ENCODE measurements around the gene MPC2. TPM values are rescaled to one million over a fixed set of nuclear protein-coding genes. Genes with fewer than 3 reads are reported as not detected.
A peak's percentile ranks its signal among the peaks of the same experiment; 100 is the strongest.

MPC2 gene
- polyA plus RNA-seq, 3 donors: 14.2 to 70.3 (median 59.4) TPM

GRCh38 chr1:167950569-167950968, 13.7 kb upstream of the MPC2 start:
- Histone ChIP-seq H3K9me3 (replicated peaks in 1 of 2; ENCODE audit: control insufficient read depth in 1 of 2, insufficient read depth in 1 of 2, low read length in 2 of 2) (peaks cover 0 to under 1% of the 10 kb centered on the region in 2 donors), H3K4me1 (ENCODE audit: control insufficient read depth in 1 of 2, insufficient read depth in 2 of 2, low read length in 2 of 2) (no peaks in the 10 kb centered on the region), H3K36me3 (replicated peaks in 1 of 2; ENCODE audit: control insufficient read depth in 1 of 2, insufficient read depth in 2 of 2, low read length in 2 of 2) (peaks cover 28 to 41% of the 10 kb centered on the region in 2 donors), H2AFZ (ENCODE audit: insufficient read depth, low read depth, low read length, poor library complexity, severe bottlenecking) (no peak overlapping the region), H3K4me3 (replicated peaks in 1 of 3; ENCODE audit: low read depth in 2 of 3, low read length in 3 of 3) (no peak overlapping the region), H3K27me3 (ENCODE audit: control insufficient read depth in 2 of 2, insufficient read depth in 2 of 2, low read length in 2 of 2) (no peaks in the 10 kb centered on the region), H3K4me2 (replicated peaks; ENCODE audit: extremely low read depth, low read length, poor library complexity, severe bottlenecking) (no peak overlapping the region), H3K27ac (ENCODE audit: low read depth in 1 of 2, low read length in 2 of 2) (peak overlapping the region in 1 of 2 donors; percentile 4), H4K20me1 (ENCODE audit: insufficient read depth, low read length) (peaks cover 38% of the 10 kb centered on the region), H3K79me2 (ENCODE audit: insufficient read depth, low read length) (peaks cover 50% of the 10 kb centered on the region), H3K9ac (ENCODE audit: insufficient read depth, low read length, poor library complexity, severe bottlenecking) (no peak overlapping the region)
- Mint-ChIP-seq H3K4me3 (no peak overlapping the region), H3K36me3 (peaks cover 29 to 39% of the 10 kb centered on the region in 2 donors), H3K27me3 (ENCODE audit: low read depth in 3 of 3) (peaks cover 0 to 2% (median 0%) of the 10 kb centered on the region in 3 donors), H3K27ac (no peak overlapping the region), H3K4me1 (peaks cover 15% of the 10 kb centered on the region), H3K9me3 (peaks cover 0 to 6% (median 0%) of the 10 kb centered on the region in 7 donors)
- no CpG with 5 or more reads among the region's 1 CpG for WGBS (ENCODE audit: insufficient coverage)
- intact Hi-C loops (cut with micrococcal nuclease): no loop called here
- DNase-seq: no peak
- TF ChIP-seq CTCF (IDR thresholded peaks at IDR 0.05): no peak

GRCh38 chr1:167949785-167950184, 12.9 kb upstream of the MPC2 start:
- peaks cover 22 to 33% of the 10 kb centered on the region in 2 donors for H3K36me3 ChIP-seq (replicated peaks in 1 of 2; ENCODE audit: control insufficient read depth in 1 of 2, insufficient read depth in 2 of 2, low read length in 2 of 2)
- Mint-ChIP-seq H3K4me1 (peaks cover 16% of the 10 kb centered on the region), H3K27ac (no peak overlapping the region), H3K27me3 (ENCODE audit: low read depth in 3 of 3) (peaks cover 0 to 2% (median 0%) of the 10 kb centered on the region in 3 donors), H3K4me3 (no peak overlapping the region), H3K9me3 (peaks cover 0 to 6% (median 0%) of the 10 kb centered on the region in 7 donors), H3K36me3 (peaks cover 23 to 31% of the 10 kb centered on the region in 2 donors)
- TF ChIP-seq CTCF (IDR thresholded peaks at IDR 0.05): no peak
- no peaks in the 10 kb centered on the region for H3K9me3 ChIP-seq (replicated peaks in 1 of 2; ENCODE audit: control insufficient read depth in 1 of 2, insufficient read depth in 1 of 2, low read length in 2 of 2)
- H3K4me1 ChIP-seq (ENCODE audit: control insufficient read depth in 1 of 2, insufficient read depth in 2 of 2, low read length in 2 of 2): no peaks in the 10 kb centered on the region
- H3K27me3 ChIP-seq (ENCODE audit: control insufficient read depth in 2 of 2, insufficient read depth in 2 of 2, low read length in 2 of 2): no peaks in the 10 kb centered on the region
- H3K4me3 ChIP-seq (replicated peaks in 1 of 3; ENCODE audit: low read depth in 2 of 3, low read length in 3 of 3): no peak overlapping the region
- DNase-seq: no peak
- WGBS (ENCODE audit: insufficient coverage): 80% methylated on average over 1 of the region's 3 CpGs
- intact Hi-C loops (cut with micrococcal nuclease): no loop called here
- peaks cover 43% of the 10 kb centered on the region for H4K20me1 ChIP-seq (ENCODE audit: insufficient read depth, low read length)
- no peak overlapping the region for H3K9ac ChIP-seq (ENCODE audit: insufficient read depth, low read length, poor library complexity, severe bottlenecking)
- no peak overlapping the region for H3K4me2 ChIP-seq (replicated peaks; ENCODE audit: extremely low read depth, low read length, poor library complexity, severe bottlenecking)
- H3K27ac ChIP-seq (ENCODE audit: low read depth in 1 of 2, low read length in 2 of 2): no peak overlapping the region
- no peak overlapping the region for H2AFZ ChIP-seq (ENCODE audit: insufficient read depth, low read depth, low read length, poor library complexity, severe bottlenecking)
- peaks cover 58% of the 10 kb centered on the region for H3K79me2 ChIP-seq (ENCODE audit: insufficient read depth, low read length)

Measured in CD14-positive monocyte (primary cell).